Activated T-helper 1 cell treated with anti-CD3 and anti-CD28 coated beads, Interleukin-2, amount 50 U/mL, for 16 hours (primary cell): Measurements from ENCODE around the gene B3GLCT.

Experiments used
- DNase-seq, 2 donors: peaks; one replicate each; pipeline ENCODE4 v3.0.0-alpha.2; 2020; ENCODE audit warnings: low read depth in 1 of 2, low spot score in 1 of 2

The B3GLCT gene

DNA sequence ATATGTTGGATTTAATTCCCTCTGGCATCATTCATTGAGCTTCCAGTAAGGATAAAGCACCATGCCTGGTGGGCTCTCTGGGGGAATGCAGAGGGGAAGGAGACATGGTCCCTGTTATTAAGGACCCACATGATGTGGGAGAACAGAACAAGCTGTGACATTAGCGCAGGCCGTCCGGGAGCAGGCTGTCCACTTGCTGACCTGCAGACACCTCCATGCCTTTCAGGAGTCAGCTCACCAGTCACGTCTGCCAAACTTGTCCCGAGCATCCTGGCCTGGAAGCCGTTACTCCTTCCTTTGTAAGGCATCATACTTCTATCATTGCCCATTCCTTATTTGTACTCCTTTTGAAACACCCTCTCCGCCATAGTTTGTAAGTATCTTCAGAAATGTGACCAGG is 23.4 kb downstream of the B3GLCT start:
- DNase-seq: no peak

DNA sequence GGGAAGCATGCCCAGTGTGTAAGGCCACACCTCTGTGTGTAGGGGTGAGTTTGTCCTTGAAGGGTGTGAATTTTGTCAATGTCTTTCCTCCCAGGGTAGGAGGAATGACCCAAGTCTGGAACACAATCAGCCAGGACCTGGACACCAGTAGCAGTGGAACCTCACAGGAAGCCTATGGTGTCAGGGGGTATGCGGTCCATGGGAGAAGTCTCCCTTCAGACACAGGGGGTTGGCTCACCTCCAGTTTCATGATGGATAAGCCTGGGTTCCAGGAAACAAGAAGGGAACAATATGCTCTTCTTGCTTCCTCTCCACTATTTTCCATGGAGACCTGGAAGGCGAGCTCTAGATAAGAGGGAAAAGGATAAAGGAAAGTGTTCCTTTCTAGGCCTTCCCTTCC is 23.9 kb downstream of the B3GLCT start:
- no peak for DNase-seq

DNA sequence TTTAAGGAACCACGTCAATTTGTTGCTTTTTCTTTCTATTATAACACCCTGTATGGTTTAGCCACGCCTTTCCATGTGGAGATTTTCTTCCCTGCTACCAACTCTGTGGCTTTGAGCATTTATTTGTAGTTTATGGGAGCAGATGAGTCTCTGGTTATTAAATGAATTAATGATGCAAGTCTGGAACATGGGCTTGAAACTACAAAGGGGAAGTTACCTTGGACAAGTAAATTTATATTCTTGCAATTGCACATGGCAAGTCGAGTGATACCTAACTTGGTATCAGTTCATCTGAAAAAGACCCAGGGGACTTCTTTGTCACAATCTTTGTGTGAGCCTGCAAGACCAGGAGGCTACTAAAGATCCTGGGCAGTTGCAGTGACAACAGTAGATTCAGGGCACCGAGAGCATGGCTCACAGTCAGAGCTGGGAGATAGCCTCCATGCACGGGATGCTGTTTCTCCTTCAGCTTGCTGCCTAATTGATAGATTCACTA is 24.4 kb downstream of the B3GLCT start:
- DNase-seq: no peak

DNA sequence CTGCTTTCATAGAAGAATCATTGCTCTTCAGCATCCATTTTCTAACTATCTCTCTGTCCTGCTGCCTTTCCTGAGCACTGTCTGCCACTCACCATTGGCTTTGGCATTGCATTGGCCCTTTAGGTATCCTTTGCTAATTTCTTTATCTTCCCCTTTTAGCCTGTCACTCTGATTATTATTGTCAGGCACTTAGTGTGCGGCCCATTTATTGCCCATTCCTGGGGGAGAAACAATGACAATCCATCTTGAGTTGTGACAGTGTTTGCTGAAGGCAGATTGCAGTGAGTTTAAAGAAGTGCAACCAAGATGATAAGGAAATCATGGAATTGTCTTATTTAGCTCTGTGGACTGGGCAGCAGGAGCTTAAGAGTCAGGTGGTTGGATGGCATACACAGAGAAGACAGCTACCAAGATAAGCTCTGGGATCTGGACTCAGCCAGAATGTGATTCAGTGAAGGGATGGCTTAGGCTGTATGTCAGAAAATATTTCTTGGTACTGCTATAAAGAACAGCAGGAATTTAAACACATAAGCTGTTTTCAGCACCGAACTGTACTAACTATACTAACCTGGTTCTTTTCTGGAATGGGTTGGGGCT is 25.3 kb downstream of the B3GLCT start:
- DNase-seq: no peak

DNA sequence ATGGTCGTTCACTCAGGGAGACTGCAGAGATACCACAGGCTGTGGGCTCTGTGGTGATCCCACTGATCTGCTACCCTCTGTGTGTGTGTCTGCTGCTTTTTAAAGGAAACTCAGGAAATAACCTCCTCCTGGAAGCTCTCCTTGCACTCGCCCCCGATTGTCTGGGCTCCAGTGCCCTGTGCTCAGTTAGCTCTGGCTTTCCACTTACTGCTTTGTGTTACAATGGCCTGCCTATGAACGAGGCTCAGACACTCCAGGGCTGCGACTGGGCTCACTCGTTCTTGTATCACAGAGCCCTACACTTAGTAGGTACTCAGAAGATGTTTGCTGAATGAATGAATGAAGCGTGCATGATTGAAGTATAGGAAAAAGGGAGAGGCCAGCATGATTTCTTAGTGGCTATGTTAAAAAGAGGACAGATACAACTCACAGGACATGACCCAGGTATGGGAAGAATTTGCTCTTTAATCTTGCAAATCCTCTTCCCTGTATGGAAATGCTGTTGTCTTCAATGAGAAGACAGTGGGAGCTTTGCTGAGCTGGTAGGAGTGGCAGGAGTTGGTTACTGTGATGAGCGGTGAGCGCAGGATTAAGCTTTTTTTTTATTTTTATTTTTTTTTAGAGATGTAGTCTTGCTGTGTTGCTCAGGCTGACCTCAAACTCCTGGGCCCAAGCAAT is 26.4 kb downstream of the B3GLCT start:
- no peak for DNase-seq

DNA sequence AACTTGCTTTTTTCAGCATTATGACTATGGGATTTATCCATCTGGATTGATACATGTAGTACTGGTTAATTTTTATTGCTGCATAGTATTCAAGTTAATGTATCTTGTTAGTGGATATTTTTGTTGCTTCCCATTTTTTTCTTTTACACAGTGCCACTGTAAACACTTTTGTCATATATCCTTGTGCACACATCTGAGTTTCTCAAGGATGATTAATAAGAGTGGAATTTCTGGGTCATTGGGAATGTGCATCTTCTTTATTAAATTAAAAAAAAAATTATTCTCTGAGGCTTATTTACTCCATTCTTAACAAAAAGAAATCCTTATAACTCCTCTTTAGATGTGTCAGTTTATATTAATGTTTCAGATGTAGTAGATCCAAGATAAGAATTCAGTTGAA is 27.3 kb downstream of the B3GLCT start:
- DNase-seq: no peak

DNA sequence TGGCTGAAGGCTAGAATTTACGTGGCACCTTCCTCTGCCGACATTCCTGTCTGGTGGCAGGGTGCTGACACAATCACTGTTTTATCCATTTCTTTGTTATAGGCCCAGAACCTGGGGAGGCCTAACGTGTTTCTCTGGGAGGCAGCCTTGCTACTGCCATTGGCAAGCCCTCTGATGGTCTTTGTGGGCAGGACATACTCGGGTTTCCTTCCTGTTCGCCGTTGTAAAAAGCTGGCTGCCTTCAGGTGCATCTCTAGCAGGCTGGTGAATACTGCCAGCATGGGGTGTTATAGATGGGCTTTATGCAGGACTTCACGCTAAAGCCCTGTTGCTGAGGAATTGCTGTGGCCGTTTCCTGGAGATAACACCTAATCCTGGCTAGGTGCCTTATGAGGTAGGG is 28.1 kb downstream of the B3GLCT start:
- no peak for DNase-seq

DNA sequence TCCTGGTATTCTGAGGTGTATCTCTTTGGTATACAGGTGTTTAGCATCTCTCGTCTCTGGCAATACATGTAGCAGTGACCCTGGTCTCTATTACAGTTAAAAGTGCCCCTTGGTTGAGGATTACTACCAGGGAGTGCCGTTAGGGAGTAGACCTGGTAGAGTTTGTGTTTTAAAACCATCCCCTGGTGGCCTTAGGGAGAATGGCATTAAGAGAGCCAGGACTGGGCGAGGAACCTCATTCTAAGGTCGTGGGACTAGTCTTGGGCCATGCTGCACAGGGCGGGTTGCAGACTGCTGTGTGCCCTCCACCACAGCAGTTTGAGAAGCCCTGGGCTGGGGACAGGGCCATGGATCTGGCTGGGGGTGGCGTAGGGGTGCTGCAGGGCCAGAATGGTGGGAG is 35.0 kb downstream of the B3GLCT start:
- no peak for DNase-seq

DNA sequence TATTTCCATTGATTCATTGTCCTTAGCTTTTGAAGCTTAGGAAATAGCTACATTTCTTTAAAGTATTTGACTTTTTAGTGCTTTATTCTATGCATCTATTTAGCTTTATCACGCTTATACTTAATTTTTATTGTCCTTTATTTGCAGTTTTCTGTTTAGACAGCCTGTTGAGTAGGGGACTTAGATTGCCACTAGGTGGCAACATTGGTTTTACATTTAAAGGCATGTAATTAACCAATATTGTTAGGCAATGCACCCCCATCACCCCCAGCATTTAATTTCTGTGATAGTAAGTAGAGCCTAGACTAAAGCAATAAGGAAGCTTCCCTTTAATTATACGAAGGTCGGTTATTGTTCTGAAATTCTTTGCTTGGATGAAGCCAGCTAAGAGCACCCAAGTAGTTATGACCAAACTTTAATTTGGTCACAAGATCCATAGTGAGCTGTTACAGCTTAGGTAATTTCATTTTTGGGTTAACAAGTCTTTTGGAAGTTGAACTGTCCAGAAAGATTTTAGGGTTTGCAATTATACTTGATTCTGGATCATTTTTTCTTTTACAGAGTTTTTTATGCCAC is 36.5 kb downstream of the B3GLCT start:
- no peak for DNase-seq

DNA sequence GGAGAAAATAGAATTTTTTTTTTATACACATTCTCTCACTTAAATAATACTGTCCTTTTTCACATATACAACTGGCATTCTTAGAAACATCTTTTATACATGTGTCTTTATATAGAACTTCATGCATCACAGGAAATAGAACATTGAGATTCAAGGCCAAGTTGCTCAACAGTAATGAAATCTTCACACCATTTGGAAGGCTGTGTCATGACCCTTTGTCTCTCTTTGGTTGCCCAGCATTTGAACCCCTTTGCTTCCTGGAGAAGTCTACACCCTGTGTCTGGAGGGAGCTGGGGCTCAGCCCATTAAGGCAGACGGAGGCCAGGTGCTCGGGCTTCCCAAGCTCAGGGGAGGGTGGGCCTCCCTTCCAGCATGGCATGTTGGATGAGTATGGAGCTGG is 41.1 kb downstream of the B3GLCT start:
- no peak for DNase-seq

DNA sequence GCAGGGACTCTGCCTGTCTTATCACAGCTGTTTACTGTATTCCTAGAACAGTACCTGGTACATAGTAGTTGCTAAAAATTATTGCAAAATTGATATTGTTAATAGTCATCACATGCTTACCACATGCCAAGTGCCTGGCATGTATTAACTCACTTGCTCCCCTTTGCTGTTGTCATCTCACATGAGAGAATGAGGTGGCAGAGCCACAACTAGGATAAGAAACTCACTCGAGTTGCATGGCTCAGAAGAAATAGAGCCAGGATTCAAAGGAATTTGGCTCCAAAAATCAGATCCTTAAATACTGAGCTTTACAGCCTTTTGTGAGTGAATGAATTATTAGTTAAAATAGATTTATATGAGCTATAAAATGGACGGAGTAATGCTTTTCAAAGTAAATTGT is 42.6 kb downstream of the B3GLCT start:
- no peak for DNase-seq

DNA sequence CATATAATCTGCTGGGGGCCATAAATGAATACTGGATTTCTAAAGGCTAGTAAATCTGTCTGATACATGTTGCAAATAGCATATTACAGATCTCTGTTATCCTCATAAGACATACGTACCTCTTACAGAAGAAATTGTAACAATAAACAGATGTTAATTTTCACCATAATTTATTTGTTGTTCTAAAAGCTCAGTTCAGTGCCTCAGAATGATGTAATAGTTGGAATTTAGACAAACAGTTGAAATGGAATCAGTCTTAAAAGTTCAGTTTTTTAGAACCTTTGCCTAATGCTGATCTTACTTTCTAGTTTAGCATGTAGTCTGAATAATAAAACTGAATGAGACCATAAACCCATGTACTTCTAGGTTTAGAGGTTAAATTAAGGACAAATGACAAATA is 43.1 kb downstream of the B3GLCT start:
- DNase-seq: no peak

DNA sequence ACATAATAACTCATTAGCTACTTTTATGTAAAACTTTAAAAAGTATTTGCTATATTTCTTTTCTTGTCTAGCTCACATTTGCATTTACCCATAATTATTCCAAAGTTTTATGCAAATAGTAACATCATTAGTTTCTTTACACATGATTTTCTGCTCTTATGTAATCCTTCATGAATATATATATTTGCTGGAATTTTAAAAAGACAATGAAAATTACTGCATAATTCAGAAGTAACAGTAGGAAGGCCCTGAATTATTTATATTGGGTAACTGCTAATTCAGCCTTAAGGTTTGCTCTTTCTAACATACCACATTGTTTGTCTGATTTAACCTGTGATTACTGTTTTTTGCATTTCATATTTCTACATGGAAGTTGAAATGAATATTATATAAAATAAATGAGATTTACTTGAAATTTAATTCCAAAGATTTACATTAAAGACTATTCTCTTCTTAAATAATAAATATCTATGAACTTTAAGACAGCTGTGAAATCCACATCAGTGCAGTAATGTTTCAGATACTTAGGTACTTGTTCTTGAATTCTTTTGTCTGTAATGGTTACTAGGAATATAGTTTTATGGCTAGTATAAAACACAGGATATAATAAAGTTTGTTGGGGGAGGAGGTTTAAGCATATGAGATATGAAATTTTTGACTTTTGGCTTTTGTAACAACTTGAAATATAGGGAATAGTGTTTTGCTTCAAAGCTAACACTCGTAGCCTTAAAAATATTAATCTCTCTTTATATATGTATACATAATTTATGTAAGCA is 46.0 kb downstream of the B3GLCT start:
- no peak for DNase-seq

DNA sequence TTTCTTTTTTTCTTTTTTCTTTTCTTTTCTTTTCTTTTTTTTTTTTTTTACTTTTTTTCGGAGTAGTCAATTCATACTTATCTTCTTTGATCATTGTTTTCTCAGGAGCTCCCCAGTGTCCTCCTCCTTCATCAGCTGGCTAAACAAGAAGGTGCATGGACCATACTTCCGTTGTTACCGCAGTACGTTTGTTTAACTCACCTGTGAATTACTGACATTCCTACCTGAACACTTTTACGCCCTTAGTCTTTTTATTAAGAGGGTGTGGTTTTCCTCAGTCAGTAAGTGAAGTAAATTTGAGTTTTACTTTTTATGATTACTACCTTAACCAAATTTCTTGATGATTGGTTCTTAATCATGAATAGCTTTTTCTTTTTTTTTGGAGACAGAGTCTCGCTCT is 47.1 kb downstream of the B3GLCT start:
- no peak for DNase-seq

DNA sequence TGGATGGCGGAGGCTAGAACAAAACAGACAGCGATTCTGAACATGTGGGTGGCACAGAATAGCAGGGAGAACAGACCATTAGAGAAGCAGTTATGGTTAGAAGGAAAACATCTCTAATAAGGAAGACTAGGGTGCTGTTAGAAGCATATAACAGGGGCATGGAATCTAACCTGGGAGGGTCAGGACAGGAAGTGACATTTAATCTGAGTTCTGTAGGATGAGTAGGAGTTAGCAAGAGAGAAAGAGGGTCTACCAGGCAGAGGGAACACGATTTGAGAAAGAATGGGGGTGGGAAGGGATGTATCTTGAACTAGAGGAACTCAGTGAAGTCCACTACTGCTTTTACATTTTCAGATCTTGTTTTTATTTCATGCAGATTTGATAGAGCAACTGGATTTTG is 48.6 kb downstream of the B3GLCT start:
- no peak for DNase-seq

DNA sequence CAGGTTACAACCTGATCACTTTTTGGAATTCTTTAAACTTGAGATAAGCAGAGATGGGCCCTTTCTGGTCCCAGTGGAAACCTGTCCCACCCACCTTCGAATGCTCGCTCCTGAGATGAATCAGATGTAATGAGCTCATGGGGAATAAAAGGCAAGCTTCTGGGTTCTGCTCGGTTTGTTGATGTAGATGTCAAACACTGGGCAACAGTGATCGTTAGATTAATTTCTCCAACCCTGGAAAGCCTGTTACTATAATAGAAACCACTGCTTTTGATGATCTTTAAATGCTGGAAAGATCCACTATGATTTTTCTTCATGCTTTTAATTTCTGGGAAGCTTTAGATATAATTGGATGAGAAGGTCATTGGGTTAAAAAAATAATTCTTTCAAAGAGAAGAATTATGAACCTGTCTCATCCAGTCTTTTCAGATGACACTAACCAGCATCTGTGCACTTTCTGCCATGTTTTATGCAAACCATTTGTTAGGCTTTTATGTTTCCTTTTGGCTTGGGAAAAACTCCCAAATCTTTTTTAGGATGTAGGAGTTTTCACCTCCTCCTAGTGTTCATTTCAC is 49.3 kb downstream of the B3GLCT start:
- DNase-seq: no peak

DNA sequence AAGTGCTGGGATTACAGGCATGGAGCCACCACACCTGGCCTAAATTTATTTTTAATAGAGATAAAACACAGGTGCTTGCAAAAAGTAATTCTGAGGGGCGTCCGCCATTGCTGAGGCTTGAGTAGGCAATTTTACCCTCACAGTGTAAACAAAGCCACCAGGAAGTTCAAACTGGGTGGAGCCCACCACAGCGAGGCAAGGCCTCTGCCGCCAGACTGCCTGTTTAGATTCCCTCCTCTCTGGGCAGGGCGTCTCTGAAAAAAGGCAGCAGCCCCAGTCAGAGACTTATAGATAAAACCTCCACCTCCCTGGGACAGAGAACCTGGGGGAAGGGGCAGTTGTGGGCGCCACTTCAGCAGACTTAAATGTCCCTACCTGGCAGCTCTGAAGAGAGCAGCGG is 50.7 kb downstream of the B3GLCT start:
- DNase-seq: no peak

DNA sequence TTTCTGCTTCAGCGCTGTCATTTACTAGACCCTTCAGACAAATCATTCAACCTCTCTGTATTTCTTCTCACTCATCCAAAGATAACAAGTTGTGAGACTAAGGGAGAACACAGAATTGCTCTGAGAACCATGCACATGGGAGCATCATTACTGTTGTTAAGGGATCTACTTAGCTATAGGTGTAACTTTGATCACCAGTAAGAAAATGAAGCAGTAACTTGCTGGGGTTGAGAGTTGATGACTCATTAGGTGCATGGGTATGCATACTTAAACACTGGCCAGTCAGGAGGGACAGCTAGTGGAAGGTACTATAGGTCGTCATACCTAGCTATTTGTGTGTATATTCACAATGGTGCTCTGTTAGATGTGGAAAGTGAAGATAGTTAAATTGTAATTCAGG is 61.5 kb downstream of the B3GLCT start:
- DNase-seq: no peak

DNA sequence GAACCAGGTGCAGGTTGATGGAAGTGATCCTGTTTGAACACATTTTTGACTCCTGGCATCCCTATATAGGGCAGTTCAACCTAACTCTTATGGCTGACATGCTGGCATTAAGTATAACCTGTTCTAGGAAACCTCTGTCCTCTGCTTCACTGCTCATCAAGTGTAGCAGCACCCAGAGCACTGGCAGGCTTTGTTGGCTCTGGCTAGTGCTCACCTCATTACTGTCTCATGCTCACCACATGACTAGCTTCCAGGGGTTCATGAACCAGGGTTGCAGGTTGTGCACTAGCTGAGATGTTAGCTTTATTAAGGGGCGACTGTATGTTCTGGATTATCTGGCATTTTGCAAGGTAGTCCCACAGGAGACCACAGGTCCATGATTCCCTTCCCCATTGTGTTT is 63.6 kb downstream of the B3GLCT start:
- no peak for DNase-seq

DNA sequence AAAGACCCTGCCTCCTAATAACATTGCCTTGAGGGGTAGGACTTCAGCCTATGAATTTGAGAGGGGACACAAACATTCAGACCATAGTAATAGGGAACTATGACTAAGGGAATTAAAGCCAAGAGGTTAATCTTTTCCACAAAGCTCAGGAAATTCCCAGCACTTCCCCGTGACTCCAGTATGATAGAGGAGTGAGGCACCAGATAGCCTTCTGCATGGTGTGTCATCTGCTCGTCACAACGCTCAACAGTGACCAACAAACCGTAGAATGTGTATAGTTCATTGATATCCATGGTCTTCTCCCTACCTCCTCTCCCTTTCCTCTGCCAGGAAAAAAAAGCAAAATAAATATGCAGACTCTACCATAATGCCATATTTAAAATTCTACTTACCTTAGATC is 64.4 kb downstream of the B3GLCT start:
- DNase-seq: no peak

DNA sequence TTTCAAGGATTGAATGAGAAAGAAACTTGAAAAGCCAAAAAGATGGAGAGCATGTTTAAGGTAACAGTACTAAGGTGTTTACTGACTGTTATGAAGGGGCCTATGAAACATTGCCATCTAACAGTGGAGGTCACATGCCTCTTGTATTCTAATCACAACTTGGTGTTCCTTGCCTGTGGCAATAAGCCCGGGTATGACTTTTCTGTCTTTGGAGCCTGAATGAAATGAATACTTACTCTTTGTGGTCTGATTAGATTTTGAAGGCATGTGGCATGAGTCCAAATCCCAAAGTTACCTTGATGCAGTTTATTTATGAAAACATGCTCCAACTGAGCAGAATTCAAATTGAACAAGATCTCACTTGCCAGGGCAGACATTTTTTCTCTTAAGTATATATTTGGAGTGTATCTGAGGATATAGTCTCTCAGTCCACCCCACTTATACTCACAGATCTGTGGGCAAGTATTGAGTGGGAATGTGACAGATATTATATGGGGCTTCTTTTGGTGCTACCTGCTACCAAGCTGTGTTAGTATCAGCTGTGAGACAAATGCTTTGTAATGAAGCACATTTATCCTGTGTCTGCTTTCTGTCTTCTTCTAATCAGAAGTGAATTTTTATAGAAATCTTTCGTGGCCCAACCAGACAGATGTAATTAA is 67.5 kb downstream of the B3GLCT start:
- DNase-seq: no peak
